Subcutaneous abdominal adipose tissue (tissue), 5 donors: ENCODE measurements around the gene C7orf33.

ENCODE experiments used
- H3K27ac ChIP-seq: one replicate; pipeline ENCODE4 v1.7.0; 2013; ENCODE audit warnings: low read depth, mild to moderate bottlenecking, inconsistent platforms, low read length, moderate library complexity
- H3K27me3 ChIP-seq, 5 donors: one replicate each; pipeline ENCODE4 v1.7.0; 2013; ENCODE audit warnings: low read length in 5 of 5, inconsistent platforms in 1 of 5; ENCODE audit not compliant: control insufficient read depth in 5 of 5, insufficient read depth in 4 of 5
- H3K36me3 ChIP-seq, 5 donors: one replicate each; pipeline ENCODE4 v1.7.0; 2013; ENCODE audit warnings: low read length in 5 of 5; ENCODE audit not compliant: control insufficient read depth in 5 of 5, insufficient read depth in 5 of 5
- H3K4me1 ChIP-seq, 5 donors: one replicate each; pipeline ENCODE4 v1.7.0; 2013; ENCODE audit warnings: low read length in 5 of 5, mild to moderate bottlenecking in 3 of 5, moderate library complexity in 1 of 5; ENCODE audit not compliant: control insufficient read depth in 5 of 5, insufficient read depth in 5 of 5
- H3K4me3 ChIP-seq, 5 donors: one replicate each; pipeline ENCODE4 v1.7.0; 2013; ENCODE audit warnings: low read length in 5 of 5, low read depth in 1 of 5
- H3K9ac ChIP-seq, 5 donors: one replicate each; pipeline ENCODE4 v1.7.0; 2013; ENCODE audit warnings: low read length in 5 of 5, mild to moderate bottlenecking in 4 of 5, moderate library complexity in 3 of 5
- H3K9me3 ChIP-seq, 5 donors: one replicate each; pipeline ENCODE4 v1.7.0; 2013; ENCODE audit warnings: low read length in 5 of 5; ENCODE audit not compliant: control insufficient read depth in 5 of 5
- donor health status: healthy.
- donor health status: healthy.
- donor health status: healthy.
- donor health status: healthy.
- donor health status: healthy.

C7orf33 gene

DNA sequence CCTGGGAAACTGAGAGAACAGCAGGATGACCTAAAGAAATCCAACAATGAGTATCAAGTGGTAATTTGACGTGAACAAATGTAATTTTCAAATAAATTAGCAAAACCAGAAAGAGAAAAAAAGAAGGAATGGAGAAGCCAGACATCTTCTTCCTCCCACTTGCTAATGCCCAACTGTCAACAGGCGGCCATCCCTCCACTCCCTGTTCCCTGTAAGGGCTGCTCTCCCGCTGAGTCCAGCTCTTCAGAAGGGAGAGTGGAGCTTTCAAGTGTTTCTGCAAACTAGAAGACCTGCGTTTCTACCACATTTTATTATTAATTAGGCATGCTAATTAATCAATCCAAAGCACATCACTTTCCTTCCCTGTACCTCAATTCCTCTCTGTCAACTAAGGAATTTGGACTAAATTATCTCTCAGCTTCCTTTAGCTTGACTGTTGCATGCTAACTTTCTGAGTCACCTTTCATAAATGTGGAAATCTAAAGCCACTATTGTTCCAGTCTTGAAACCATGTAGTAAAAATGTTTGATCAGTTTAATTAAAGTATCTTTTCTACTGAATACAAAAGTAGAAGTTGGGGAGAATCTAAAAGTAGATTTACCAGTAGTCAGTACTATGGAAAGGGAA, 59.8 kb downstream of the C7orf33 start:
- Histone ChIP-seq H3K36me3 (no peaks in the 10 kb centered on the region), H3K4me3 (no peak overlapping the region), H3K9ac (no peak overlapping the region), H3K27me3 (peaks cover 0 to 5% (median 0%) of the 10 kb centered on the region in 5 donors), H3K9me3 (no peaks in the 10 kb centered on the region), H3K27ac (no peak overlapping the region), H3K4me1 (no peaks in the 10 kb centered on the region)

- no peaks in the 10 kb centered on the region for H3K27me3 ChIP-seq
- H3K36me3 ChIP-seq: no peaks in the 10 kb centered on the region
- no peak overlapping the region for H3K27ac ChIP-seq
- no peaks in the 10 kb centered on the region for H3K4me1 ChIP-seq
- no peak overlapping the region for H3K9ac ChIP-seq
- no peak overlapping the region for H3K4me3 ChIP-seq
- no peaks in the 10 kb centered on the region for H3K9me3 ChIP-seq
Measured at GRCh38 chr7:148652773-148653172, 62.2 kb downstream of the C7orf33 start.

- no peak overlapping the region for H3K9ac ChIP-seq
- H3K27me3 ChIP-seq: no peaks in the 10 kb centered on the region
- no peak overlapping the region for H3K4me3 ChIP-seq
- no peaks in the 10 kb centered on the region for H3K36me3 ChIP-seq
- H3K9me3 ChIP-seq: no peaks in the 10 kb centered on the region
- peaks cover 0 to 1% (median 0%) of the 10 kb centered on the region in 5 donors for H3K4me1 ChIP-seq
- H3K27ac ChIP-seq: no peak overlapping the region
Measured at GRCh38 chr7:148657929-148658328, 67.4 kb downstream of the C7orf33 start.

GRCh38 chr7:148661471-148661870, 70.9 kb downstream of the C7orf33 start:
- H3K4me1 ChIP-seq: peaks cover 0 to 1% (median 0%) of the 10 kb centered on the region in 5 donors
- no peak overlapping the region for H3K27ac ChIP-seq
- H3K4me3 ChIP-seq: no peak overlapping the region
- H3K9ac ChIP-seq: no peak overlapping the region
- H3K27me3 ChIP-seq: no peaks in the 10 kb centered on the region
- H3K9me3 ChIP-seq: no peaks in the 10 kb centered on the region
- H3K36me3 ChIP-seq: no peaks in the 10 kb centered on the region

GRCh38 chr7:148662646-148663045, 72.1 kb downstream of the C7orf33 start:
- H3K4me3 ChIP-seq: no peak overlapping the region
- H3K36me3 ChIP-seq: no peaks in the 10 kb centered on the region
- peaks cover 0 to 1% (median 0%) of the 10 kb centered on the region in 5 donors for H3K4me1 ChIP-seq
- H3K9me3 ChIP-seq: no peaks in the 10 kb centered on the region
- H3K9ac ChIP-seq: no peak overlapping the region
- no peak overlapping the region for H3K27ac ChIP-seq
- H3K27me3 ChIP-seq: no peaks in the 10 kb centered on the region

- Histone ChIP-seq H3K9me3 (no peaks in the 10 kb centered on the region), H3K27ac (no peak overlapping the region), H3K27me3 (no peaks in the 10 kb centered on the region), H3K9ac (no peak overlapping the region), H3K4me3 (no peak overlapping the region), H3K36me3 (no peaks in the 10 kb centered on the region), H3K4me1 (peaks cover 0 to 1% (median 0%) of the 10 kb centered on the region in 5 donors)
Measured at GRCh38 chr7:148664324-148664723, 73.8 kb downstream of the C7orf33 start.

GRCh38 chr7:148665221-148665620, 74.7 kb downstream of the C7orf33 start:
- H3K9ac ChIP-seq: no peak overlapping the region
- H3K4me3 ChIP-seq: no peak overlapping the region
- no peaks in the 10 kb centered on the region for H3K36me3 ChIP-seq
- H3K4me1 ChIP-seq: peaks cover 0 to 1% (median 0%) of the 10 kb centered on the region in 5 donors
- H3K27me3 ChIP-seq: no peaks in the 10 kb centered on the region
- H3K9me3 ChIP-seq: no peaks in the 10 kb centered on the region
- H3K27ac ChIP-seq: no peak overlapping the region
